NT2/D1 (cell line): ENCODE data around the gene PLEKHB1.

Experiments used
- YY1 ChIP-seq: IDR thresholded peaks from 2 replicates; pipeline ENCODE4 v1.6.1; 2011; ENCODE audit not compliant: insufficient read length, insufficient read depth
- ZNF274 ChIP-seq: IDR thresholded peaks from 2 replicates; pipeline ENCODE4 v1.6.1; 2011; ENCODE audit warnings: mild to moderate bottlenecking, low read depth, low read length

- TF ChIP-seq YY1 (no peak), ZNF274 (no peak)
Observed at GRCh38 chr11:73648121-73648520, 1.7 kb downstream of the PLEKHB1 start.
